ENCODE measurements around the gene FBXO10. TPM values are rescaled to one million over a fixed set of nuclear protein-coding genes. Genes with fewer than 3 reads are reported as not detected.

The FBXO10 gene
- total and polyA plus RNA-seq, 11 donors = 2.4 to 9.8 (median 6.7) TPM

GRCh38 chr9:37497320-37497719, 78.9 kb downstream of the FBXO10 start:
- no peak overlapping the region for H3K4me3 ChIP-seq
- no peak for DNase-seq
- no peak for ATAC-seq
- H3K36me3 ChIP-seq = peaks cover 3 to 98% (median 92%) of the 10 kb centered on the region in 9 donors
- H3K27me3 ChIP-seq = no peaks in the 10 kb centered on the region
- intact Hi-C loops (cut with DNase I) = loop anchor here in 3 of 10 donors (10.0 kb wide), 3 partner anchors 67 to 287 kb away; partner anchors contain the start of genes EXOSC3 (in 1 of the 3) and FBXO10 (in 1 of the 3)
- no peak overlapping the region for H3K27ac ChIP-seq
- 97 to 100% (median 98%) methylated on average over 3 of the region's 3 CpGs for WGBS, 4 donors
- TF ChIP-seq, protein P1, sequence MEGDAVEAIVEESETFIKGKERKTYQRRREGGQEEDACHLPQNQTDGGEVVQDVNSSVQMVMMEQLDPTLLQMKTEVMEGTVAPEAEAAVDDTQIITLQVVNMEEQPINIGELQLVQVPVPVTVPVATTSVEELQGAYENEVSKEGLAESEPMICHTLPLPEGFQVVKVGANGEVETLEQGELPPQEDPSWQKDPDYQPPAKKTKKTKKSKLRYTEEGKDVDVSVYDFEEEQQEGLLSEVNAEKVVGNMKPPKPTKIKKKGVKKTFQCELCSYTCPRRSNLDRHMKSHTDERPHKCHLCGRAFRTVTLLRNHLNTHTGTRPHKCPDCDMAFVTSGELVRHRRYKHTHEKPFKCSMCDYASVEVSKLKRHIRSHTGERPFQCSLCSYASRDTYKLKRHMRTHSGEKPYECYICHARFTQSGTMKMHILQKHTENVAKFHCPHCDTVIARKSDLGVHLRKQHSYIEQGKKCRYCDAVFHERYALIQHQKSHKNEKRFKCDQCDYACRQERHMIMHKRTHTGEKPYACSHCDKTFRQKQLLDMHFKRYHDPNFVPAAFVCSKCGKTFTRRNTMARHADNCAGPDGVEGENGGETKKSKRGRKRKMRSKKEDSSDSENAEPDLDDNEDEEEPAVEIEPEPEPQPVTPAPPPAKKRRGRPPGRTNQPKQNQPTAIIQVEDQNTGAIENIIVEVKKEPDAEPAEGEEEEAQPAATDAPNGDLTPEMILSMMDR (IDR thresholded peaks at IDR 0.05) = no peak
- no peak for TF ChIP-seq POLR2A (IDR thresholded peaks at IDR 0.05)
- no peaks in the 10 kb centered on the region for H3K9me3 ChIP-seq
- peaks cover 0 to 4% (median 0%) of the 10 kb centered on the region in 12 donors for H3K4me1 ChIP-seq

DNA sequence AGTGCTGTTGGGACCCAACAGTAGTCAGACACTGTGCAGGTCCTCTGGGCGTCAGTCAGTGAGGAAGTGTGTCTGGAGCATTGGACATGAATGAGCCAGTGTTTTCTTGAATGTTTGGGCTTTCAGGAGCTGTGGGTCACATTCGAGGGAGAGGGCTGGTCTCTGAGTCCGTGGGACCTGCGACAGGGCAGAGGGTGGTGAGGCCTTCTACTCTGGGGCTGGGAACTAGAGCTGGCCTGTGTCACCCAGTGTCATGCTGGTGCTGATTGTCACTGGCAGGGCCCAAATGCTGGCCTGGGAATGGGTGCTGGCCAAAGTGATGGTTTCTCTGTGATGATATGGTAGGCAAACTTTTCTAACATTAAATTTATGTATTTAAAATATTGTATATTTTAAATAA, 80.2 kb downstream of the FBXO10 start:
- intact Hi-C loops (cut with DNase I) = loop anchor here in 3 of 10 donors (10.0 kb wide), 3 partner anchors 69 to 289 kb away; partner anchors contain the start of genes EXOSC3 (in 1 of the 3) and FBXO10 (in 1 of the 3)
- WGBS, 4 donors = 63 to 91% (median 74%) methylated on average over 4 of the region's 4 CpGs
- H3K27ac ChIP-seq = peak overlapping the region in 1 of 12 donors; percentile 34

GRCh38 chr9:37495571-37495970, 80.6 kb downstream of the FBXO10 start:
- no peaks in the 10 kb centered on the region for H3K9me3 ChIP-seq
- peaks cover 0 to 4% (median 0%) of the 10 kb centered on the region in 12 donors for H3K4me1 ChIP-seq
- WGBS, 4 donors = 84 to 96% (median 90%) methylated on average over 5 of the region's 5 CpGs
- peak overlapping the region in 1 of 12 donors; percentile 34 for H3K27ac ChIP-seq
- ATAC-seq = peak; percentile 38 to 60 (median 56)
- DNase-seq = no peak
- H3K4me3 ChIP-seq = no peak overlapping the region
- H3K27me3 ChIP-seq = no peaks in the 10 kb centered on the region
- intact Hi-C loops (cut with DNase I) = loop anchor here in 3 of 10 donors (10.0 kb wide), 3 partner anchors 69 to 289 kb away; partner anchors contain the start of genes EXOSC3 (in 1 of the 3) and FBXO10 (in 1 of the 3)
- peaks cover 3 to 98% (median 89%) of the 10 kb centered on the region in 9 donors for H3K36me3 ChIP-seq
- TF ChIP-seq POLR2A (IDR thresholded peaks at IDR 0.05) = no peak

More for the DNA sequence above, 80.2 kb downstream of the FBXO10 start:
- Histone ChIP-seq H3K4me1 (peaks cover 0 to 4% (median 0%) of the 10 kb centered on the region in 12 donors), H3K27me3 (no peaks in the 10 kb centered on the region), H3K9me3 (no peaks in the 10 kb centered on the region), H3K36me3 (peaks cover 3 to 98% (median 89%) of the 10 kb centered on the region in 9 donors), H3K4me3 (no peak overlapping the region)
- ATAC-seq (peak in 3 of 4 donors; percentile 17 to 56 (median 55)), DNase-seq (no peak)
- TF ChIP-seq POLR2A (IDR thresholded peaks at IDR 0.05) = no peak
- TF ChIP-seq, protein P1 (IDR thresholded peaks at IDR 0.05) = no peak

DNA sequence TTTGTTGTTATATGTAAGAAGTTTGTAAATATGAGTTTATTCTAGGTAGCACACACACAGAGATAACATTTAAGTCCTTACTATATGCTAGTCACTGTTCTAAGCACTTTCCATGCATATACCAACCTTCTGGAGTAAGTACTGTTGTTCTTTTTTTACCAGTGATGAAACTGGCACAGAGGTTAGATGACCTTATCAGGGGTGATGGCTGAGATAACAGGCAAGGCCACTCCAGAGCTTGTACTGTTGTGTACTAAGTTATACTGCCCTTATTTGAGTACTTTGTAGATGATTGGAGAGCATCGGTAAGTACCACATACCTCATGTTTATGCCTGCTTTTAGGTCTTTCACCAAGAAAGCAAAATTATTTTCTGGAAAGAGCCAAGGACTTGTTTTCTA, 84.2 kb downstream of the FBXO10 start:
- DNase-seq (no peak), ATAC-seq (no peak)
- H3K27me3 ChIP-seq = no peaks in the 10 kb centered on the region
- no peak overlapping the region for H3K4me3 ChIP-seq
- peaks cover 0 to 15% (median 11%) of the 10 kb centered on the region in 12 donors for H3K4me1 ChIP-seq
- no peak for TF ChIP-seq POLR2A (IDR thresholded peaks at IDR 0.05)
- TF ChIP-seq, protein P1 (IDR thresholded peaks at IDR 0.05) = no peak
- intact Hi-C loops (cut with DNase I) = loop anchor here in 3 of 10 donors (10.0 kb wide), 3 partner anchors 73 to 293 kb away; partner anchors contain the start of genes EXOSC3 (in 1 of the 3) and FBXO10 (in 1 of the 3)
- no peaks in the 10 kb centered on the region for H3K9me3 ChIP-seq
- H3K36me3 ChIP-seq = peaks cover 0 to 87% (median 66%) of the 10 kb centered on the region in 9 donors
- WGBS, 4 donors = 91 to 93% (median 92%) methylated on average over 1 of the region's 1 CpG
- no peak overlapping the region for H3K27ac ChIP-seq

Measured in heart left ventricle (tissue), 16 donors.